ENCODE measurements around the gene RAB31.

The RAB31 gene

GRCh38 chr18:9845256-9845655 is 137.2 kb downstream of the RAB31 start:
- no peak overlapping the region for H3K27ac ChIP-seq (ENCODE audit: extremely low read depth, low read depth, low read length)
- TF ChIP-seq, protein P1, sequence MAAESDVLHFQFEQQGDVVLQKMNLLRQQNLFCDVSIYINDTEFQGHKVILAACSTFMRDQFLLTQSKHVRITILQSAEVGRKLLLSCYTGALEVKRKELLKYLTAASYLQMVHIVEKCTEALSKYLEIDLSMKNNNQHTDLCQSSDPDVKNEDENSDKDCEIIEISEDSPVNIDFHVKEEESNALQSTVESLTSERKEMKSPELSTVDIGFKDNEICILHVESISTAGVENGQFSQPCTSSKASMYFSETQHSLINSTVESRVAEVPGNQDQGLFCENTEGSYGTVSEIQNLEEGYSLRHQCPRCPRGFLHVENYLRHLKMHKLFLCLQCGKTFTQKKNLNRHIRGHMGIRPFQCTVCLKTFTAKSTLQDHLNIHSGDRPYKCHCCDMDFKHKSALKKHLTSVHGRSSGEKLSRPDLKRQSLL (tag by site-specific recombination; IDR thresholded peaks at IDR 0.05): no peak
- TF ChIP-seq ZNF148 (tag by site-specific recombination; IDR thresholded peaks at IDR 0.05; ENCODE audit: borderline replicate concordance): no peak
- no peak for TF ChIP-seq ZNF513 (tag by site-specific recombination; IDR thresholded peaks at IDR 0.05)
- no peak for TF ChIP-seq KLF7 (tag by site-specific recombination; IDR thresholded peaks at IDR 0.05; ENCODE audit: borderline replicate concordance)
- TF ChIP-seq ZNF133 (tag by site-specific recombination; IDR thresholded peaks at IDR 0.05): no peak
- TF ChIP-seq ZFP41 (tag by site-specific recombination; IDR thresholded peaks at IDR 0.05; ENCODE audit: borderline replicate concordance): no peak
- no peak for TF ChIP-seq ZNF394 (tag by site-specific recombination; IDR thresholded peaks at IDR 0.05; ENCODE audit: borderline replicate concordance)
- TF ChIP-seq MEIS1 (CRISPR knock-in tag; IDR thresholded peaks at IDR 0.05; ENCODE audit: borderline replicate concordance): no peak
- no peak for TF ChIP-seq ZNF48 (tag by site-specific recombination; IDR thresholded peaks at IDR 0.05)
- H3K4me1 ChIP-seq (ENCODE audit: control insufficient read depth, insufficient read depth, low read length): 0 out of 2 replicates have a peak, but pooled peaks cover 4% of the 10 kb centered on the region
- H3K4me3 ChIP-seq (ENCODE audit: low read depth, low read length): no peak overlapping the region
- H3K9me3 ChIP-seq (ENCODE audit: control insufficient read depth, insufficient read depth, low read depth, low read length): no peaks in the 10 kb centered on the region
- H3K36me3 ChIP-seq (ENCODE audit: control insufficient read depth in 2 of 2, insufficient read depth in 1 of 2, low read length in 2 of 2): peaks cover 0 to 28% of the 10 kb centered on the region in 2 experiments; a peak in 1 of 3 replicates
- ChIA-PET POLR2A (no interaction called here), CTCF (interaction anchor here (0.8 kb wide), 2 partner anchors 9 to 11 kb away, joined by 3 to 5 read pairs; no protein-coding TSS in a partner anchor)

DNA sequence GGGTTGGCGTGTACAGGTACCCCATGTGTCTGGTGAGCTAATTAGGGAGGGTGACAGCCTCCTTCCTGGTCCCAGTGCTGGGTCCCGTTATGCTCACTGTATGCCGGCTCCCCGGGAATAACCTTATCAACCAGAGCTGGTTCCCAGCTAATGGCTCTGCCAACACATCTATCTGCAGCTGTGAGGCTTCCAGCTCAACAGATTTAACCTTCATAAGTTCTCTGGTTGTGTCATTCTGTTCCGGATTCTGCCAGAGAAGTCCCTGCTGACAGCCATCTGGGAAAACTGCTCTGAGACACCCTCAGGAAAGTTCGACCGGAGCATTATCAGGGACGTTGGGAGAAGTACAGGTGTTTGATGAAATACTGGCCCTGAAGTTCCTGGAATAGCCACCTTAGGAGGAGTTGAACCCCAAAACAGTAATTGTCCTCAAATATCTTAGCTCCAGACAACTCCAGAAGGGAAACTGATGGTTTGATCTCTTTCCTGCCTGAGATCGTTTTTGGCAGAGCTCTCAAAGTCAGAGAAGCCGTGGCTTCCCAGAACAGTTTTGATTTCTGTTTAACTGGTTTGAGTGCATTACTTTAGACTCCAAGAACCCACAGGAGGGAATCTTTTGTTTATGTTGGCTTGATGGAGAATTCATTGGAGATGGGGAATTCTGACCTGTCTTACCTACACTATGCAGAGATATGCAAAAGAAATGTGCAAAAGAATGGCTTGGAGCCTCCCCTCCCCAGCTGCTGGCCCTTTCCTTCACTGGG is 138.2 kb downstream of the RAB31 start:
- Histone ChIP-seq H3K9me3 (ENCODE audit: control insufficient read depth, insufficient read depth, low read depth, low read length) (no peaks in the 10 kb centered on the region), H3K27ac (ENCODE audit: extremely low read depth, low read depth, low read length) (no peak overlapping the region), H3K36me3 (ENCODE audit: control insufficient read depth in 2 of 2, insufficient read depth in 1 of 2, low read length in 2 of 2) (peaks cover 0 to 28% of the 10 kb centered on the region in 2 experiments; a peak in 1 of 3 replicates), H3K4me3 (ENCODE audit: low read depth, low read length) (no peak overlapping the region), H3K4me1 (ENCODE audit: control insufficient read depth, insufficient read depth, low read length) (0 out of 2 replicates have a peak, but pooled peaks cover 4% of the 10 kb centered on the region)
- TF ChIP-seq ZNF610 (tag by site-specific recombination; IDR thresholded peaks at IDR 0.05; ENCODE audit: borderline replicate concordance): no peak
- ChIA-PET CTCF (interaction anchor here (0.8 kb wide), 1 partner anchor 10 kb away, joined by 3 read pairs; no protein-coding TSS in a partner anchor), POLR2A (no interaction called here)

DNA sequence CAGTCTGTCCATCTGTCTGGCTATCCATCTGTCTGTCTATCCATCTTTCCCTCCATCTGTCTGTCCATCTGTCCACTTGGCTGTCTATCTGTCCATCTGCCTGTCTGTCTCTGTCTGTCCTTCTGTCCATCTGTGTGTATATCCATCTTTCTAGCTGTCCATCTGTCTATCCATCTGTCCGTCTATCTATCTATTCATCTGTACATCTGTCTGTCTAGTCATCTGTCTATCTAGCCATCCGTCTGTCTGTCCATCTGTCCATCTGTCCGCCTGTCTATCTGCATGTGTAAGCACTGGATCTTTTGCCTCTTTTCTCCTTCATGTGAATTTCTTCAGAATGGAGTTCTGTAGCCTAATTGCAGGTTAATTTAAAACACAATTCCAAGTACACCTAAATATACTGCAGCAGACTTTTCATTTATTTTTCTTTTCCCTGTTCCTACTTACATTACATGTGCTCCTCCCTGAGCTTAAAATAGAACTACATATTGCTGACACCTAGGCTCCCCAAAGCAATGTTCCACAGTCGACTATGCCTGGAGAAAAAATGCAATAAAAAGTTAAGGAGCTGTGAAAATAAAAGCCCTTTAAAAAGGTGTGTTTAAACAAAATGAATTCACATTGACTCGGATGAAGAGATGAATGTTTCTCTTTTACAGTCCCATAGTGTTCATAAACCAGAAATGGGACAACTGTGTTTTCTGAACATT is 140.2 kb downstream of the RAB31 start:
- no peak overlapping the region for H3K27ac ChIP-seq (ENCODE audit: extremely low read depth, low read depth, low read length)
- CTCF ChIA-PET: interaction anchor here (0.6 to 0.8 kb wide), 3 partner anchors 21 to 273 kb away, joined by 3 read pairs; no protein-coding TSS in a partner anchor
- TF ChIP-seq ZNF394 (tag by site-specific recombination; IDR thresholded peaks at IDR 0.05; ENCODE audit: borderline replicate concordance) (no peak), ZNF366 (tag by site-specific recombination; conservative IDR thresholded peaks at IDR 0.05) (peak; percentile 71)
- H3K4me1 ChIP-seq (ENCODE audit: control insufficient read depth, insufficient read depth, low read length): 0 out of 2 replicates have a peak, but pooled peaks cover 4% of the 10 kb centered on the region
- POLR2A ChIA-PET: interaction anchor here (0.6 kb wide), 1 partner anchor 108 kb away, joined by 3 read pairs; no protein-coding TSS in a partner anchor
- H3K36me3 ChIP-seq (ENCODE audit: control insufficient read depth in 2 of 2, insufficient read depth in 1 of 2, low read length in 2 of 2): peaks cover 0 to 31% of the 10 kb centered on the region in 2 experiments; a peak in 1 of 3 replicates
- H3K9me3 ChIP-seq (ENCODE audit: control insufficient read depth, insufficient read depth, low read depth, low read length): no peaks in the 10 kb centered on the region
- H3K4me3 ChIP-seq (ENCODE audit: low read depth, low read length): no peak overlapping the region
